HG03442 (cell line): ENCODE data around the gene MAGEA1.
"Not testable (repeated sequence)": the region's sequence is repeated elsewhere in the genome, so short reads cannot be mapped to it uniquely, and the experiment has no call there.

Experiments
- ATAC-seq: cut with Tn5 transposase; IDR thresholded peaks from one replicate; pipeline ENCODE4 v1.9.1; 2021; ENCODE audit warnings: mild to moderate bottlenecking, moderate library complexity; ENCODE audit not compliant: unreplicated experiment

The MAGEA1 gene

GRCh38 chrX:153179131-153179530, at the start of gene MAGEA1:
Gene MAGEA1 (plus strand): TSS chrX:153179284. CDS start chrX:153182390, 3,106 bp downstream.
- no peak for ATAC-seq

- ATAC-seq = not testable (repeated sequence)
Observed at GRCh38 chrX:153132924-153133323, 46.2 kb upstream of the MAGEA1 start.

GRCh38 chrX:153139074-153139473, 40.0 kb upstream of the MAGEA1 start:
- ATAC-seq = not testable (repeated sequence)

- ATAC-seq = not testable (repeated sequence)
Observed at GRCh38 chrX:153146288-153146687, 32.8 kb upstream of the MAGEA1 start.

GRCh38 chrX:153153516-153153915, 25.6 kb upstream of the MAGEA1 start:
- ATAC-seq = no peak

GRCh38 chrX:153157450-153157849, 21.6 kb upstream of the MAGEA1 start:
- ATAC-seq = no peak

GRCh38 chrX:153158319-153158718, 20.8 kb upstream of the MAGEA1 start:
- ATAC-seq = no peak

GRCh38 chrX:153161952-153162351, 17.1 kb upstream of the MAGEA1 start:
- no peak for ATAC-seq

GRCh38 chrX:153164733-153165132, 14.4 kb upstream of the MAGEA1 start:
- ATAC-seq = no peak

GRCh38 chrX:153168423-153168822, 10.7 kb upstream of the MAGEA1 start:
- ATAC-seq = not testable (repeated sequence)

GRCh38 chrX:153181822-153182221, 2.7 kb downstream of the MAGEA1 start:
- no peak for ATAC-seq

- ATAC-seq = no peak
Observed at GRCh38 chrX:153184787-153185186, 5.7 kb downstream of the MAGEA1 start.

GRCh38 chrX:153190381-153190780, 11.3 kb downstream of the MAGEA1 start:
- no peak for ATAC-seq

GRCh38 chrX:153200462-153200861, 21.4 kb downstream of the MAGEA1 start:
- no peak for ATAC-seq

- no peak for ATAC-seq
Observed at GRCh38 chrX:153206425-153207046, 27.5 kb downstream of the MAGEA1 start.

- no peak for ATAC-seq
Observed at GRCh38 chrX:153209347-153209746, 30.3 kb downstream of the MAGEA1 start.

GRCh38 chrX:153214934-153215333, 35.9 kb downstream of the MAGEA1 start:
- ATAC-seq = no peak

- ATAC-seq = no peak
Observed at GRCh38 chrX:153216926-153217325, 37.8 kb downstream of the MAGEA1 start.

- no peak for ATAC-seq
Observed at GRCh38 chrX:153225438-153226098, 46.5 kb downstream of the MAGEA1 start.

GRCh38 chrX:153226344-153227185, 47.5 kb downstream of the MAGEA1 start:
- ATAC-seq = no peak
